H1 (cell line): ENCODE results near the gene GASK1B. TPM values are rescaled to one million over a fixed set of nuclear protein-coding genes. Genes with fewer than 3 reads are reported as not detected.
A peak's percentile ranks its signal among the peaks of the same experiment; 100 is the strongest.

Source experiments
- CTCF ChIA-PET: fragments of 300-600 bp; sonication (Branson Sonifier 250); formaldehyde crosslinking; loops from one replicate; lab custom pipeline; 2021; ENCODE audit not compliant: partially characterized antibody; lab: Charles Lee
- POLR2A ChIA-PET: fragments of 300-600 bp; sonication (Branson Sonifier 250); formaldehyde crosslinking; loops from one replicate; lab custom pipeline; 2021; ENCODE audit warnings: inconsistent platforms; ENCODE audit not compliant: partially characterized antibody; lab: Charles Lee
- DNase-seq, 2 experiments: peaks; one replicate each; pipeline versions ENCODE4 v3.0.0 to v3.0.0-alpha.2; 2010 to 2022; ENCODE audit warnings: low spot score in 2 of 2, low read depth in 1 of 2, mixed read lengths in 1 of 2
- FAIRE-seq: peaks from 2 replicates; lab custom pipeline; 2011; peaks lifted over from hg19 to GRCh38; lab: Jason Lieb, UNC
- H2AFZ ChIP-seq: 2 replicates; pipeline ENCODE4 v1.8.1; 2012; ENCODE audit warnings: low read length, inconsistent platforms
- H2AK5ac ChIP-seq: 2 replicates; pipeline ENCODE4 v1.6.1; 2013; ENCODE audit warnings: low read depth, low read length
- H2BK120ac ChIP-seq: replicated peaks from 2 replicates; pipeline ENCODE3; 2013; ENCODE audit warnings: low read depth, low read length, inconsistent platforms
- H2BK12ac ChIP-seq: 2 replicates; pipeline ENCODE4 v1.6.1; 2013; ENCODE audit warnings: low read depth, low read length
- H2BK15ac ChIP-seq: 2 replicates; pipeline ENCODE4 v1.6.1; 2013; ENCODE audit warnings: low read length
- H2BK20ac ChIP-seq: 2 replicates; pipeline ENCODE4 v1.6.1; 2013; ENCODE audit warnings: low read length
- H2BK5ac ChIP-seq: 2 replicates; pipeline ENCODE4 v1.6.1; 2013; ENCODE audit warnings: low read depth, low read length
- H3K14ac ChIP-seq: 2 replicates; pipeline ENCODE4 v1.6.1; 2013; ENCODE audit warnings: inconsistent platforms; ENCODE audit not compliant: insufficient read length
- H3K18ac ChIP-seq: 2 replicates; pipeline ENCODE4 v1.6.1; 2013; ENCODE audit warnings: low read length; ENCODE audit errors: extremely low read depth
- H3K23ac ChIP-seq: 2 replicates; pipeline ENCODE4 v1.6.1; 2013; ENCODE audit warnings: inconsistent platforms; ENCODE audit not compliant: insufficient read length
- H3K23me2 ChIP-seq: 2 replicates; pipeline ENCODE4 v1.6.1; 2013; ENCODE audit warnings: low read depth, low read length
- H3K27ac ChIP-seq: 2 replicates; pipeline ENCODE4 v1.6.1; 2011; ENCODE audit warnings: low read depth, low read length, inconsistent platforms
- H3K27me3 ChIP-seq, 4 experiments: replicated peaks in 1 of 4; 1 replicate in 1 of 4; 2 replicates in 3 of 4; pipeline versions ENCODE4 v1.6.1 to v1.8.1; 2011 to 2013; ENCODE audit warnings: low read length in 3 of 4, mild to moderate bottlenecking in 3 of 4, inconsistent platforms in 2 of 4, mixed read lengths in 2 of 4, moderate library complexity in 1 of 4; ENCODE audit not compliant: control insufficient read depth in 3 of 4, insufficient read depth in 3 of 4; ENCODE audit errors: extremely low read depth in 1 of 4
- H3K36me3 ChIP-seq, 4 experiments: 2 replicates each; pipeline versions ENCODE4 v1.6.1 to v1.8.1; 2011 to 2013; ENCODE audit warnings: mild to moderate bottlenecking in 4 of 4, low read length in 3 of 4, moderate library complexity in 2 of 4, control low read depth in 1 of 4, inconsistent platforms in 1 of 4; ENCODE audit not compliant: insufficient read depth in 4 of 4, control insufficient read depth in 2 of 4
- H3K4ac ChIP-seq: replicated peaks from 2 replicates; pipeline ENCODE3; 2013; ENCODE audit warnings: low read length, low read depth, mixed read lengths, inconsistent platforms; ENCODE audit not compliant: insufficient read length
- H3K4me1 ChIP-seq, 4 experiments: replicated peaks in 1 of 4; 1 replicate in 1 of 4; 2 replicates in 3 of 4; pipeline versions ENCODE4 v1.6.1 to v1.8.1; 2011 to 2013; ENCODE audit warnings: low read length in 3 of 4, inconsistent platforms in 2 of 4, mixed read lengths in 1 of 4; ENCODE audit not compliant: insufficient read depth in 4 of 4, control insufficient read depth in 3 of 4
- H3K4me2 ChIP-seq, 2 experiments: 2 replicates each; pipeline versions ENCODE4 v1.6.1 to v1.8.1; 2011 to 2013; ENCODE audit warnings: low read depth in 2 of 2, low read length in 2 of 2, control low read depth in 1 of 2, inconsistent platforms in 1 of 2, mild to moderate bottlenecking in 1 of 2; ENCODE audit not compliant: insufficient read depth in 1 of 2
- H3K4me3 ChIP-seq, 4 experiments: fragments of 200-600, 300-600 bp in 1 of 4; sonication (generic), shearing (Covaris generic), sonication (Bioruptor Twin) in 1 of 4; 2 replicates each; pipeline versions ENCODE4 v1.5.1 to v1.8.1; 2011 to 2016; ENCODE audit warnings: low read length in 4 of 4, low read depth in 3 of 4, control low read depth in 2 of 4, inconsistent platforms in 2 of 4, mild to moderate bottlenecking in 2 of 4, mixed read lengths in 1 of 4, moderate library complexity in 1 of 4; ENCODE audit not compliant: insufficient read depth in 2 of 4; ENCODE audit errors: extremely low read depth in 1 of 4
- H3K56ac ChIP-seq: replicated peaks from 2 replicates; pipeline ENCODE3; 2013; ENCODE audit warnings: low read depth, mild to moderate bottlenecking, mixed read lengths, low read length, inconsistent platforms; ENCODE audit not compliant: insufficient read length
- H3K79me1 ChIP-seq: 2 replicates; pipeline ENCODE4 v1.6.1; 2013; ENCODE audit warnings: low read depth, low read length, control low read depth
- H3K79me2 ChIP-seq, 2 experiments: 2 replicates each; pipeline versions ENCODE4 v1.6.1 to v1.8.1; 2012 to 2013; ENCODE audit warnings: low read length in 2 of 2, mild to moderate bottlenecking in 2 of 2, inconsistent platforms in 1 of 2; ENCODE audit not compliant: insufficient read depth in 2 of 2, control insufficient read depth in 1 of 2
- H3K9ac ChIP-seq, 4 experiments: replicated peaks in 1 of 4; 1 replicate in 1 of 4; 2 replicates in 3 of 4; pipeline versions ENCODE4 v1.6.1 to v1.8.1; 2011 to 2013; ENCODE audit warnings: low read depth in 3 of 4, low read length in 3 of 4, control low read depth in 2 of 4, mild to moderate bottlenecking in 2 of 4, moderate library complexity in 2 of 4, inconsistent platforms in 1 of 4; ENCODE audit errors: extremely low read depth in 1 of 4
- H3K9me3 ChIP-seq, 2 experiments: 2 replicates each; pipeline versions ENCODE4 v1.6.1 to v1.8.1; 2012 to 2013; ENCODE audit warnings: mild to moderate bottlenecking in 2 of 2, moderate library complexity in 2 of 2, control low read depth in 1 of 2, inconsistent platforms in 1 of 2, low read depth in 1 of 2, low read length in 1 of 2, mixed read lengths in 1 of 2; ENCODE audit not compliant: insufficient read depth in 2 of 2
- H4K20me1 ChIP-seq, 2 experiments: replicated peaks in 1 of 2; 2 replicates each; pipeline versions ENCODE3 to v1.8.1; 2011 to 2013; ENCODE audit warnings: inconsistent platforms in 2 of 2, low read length in 2 of 2, mild to moderate bottlenecking in 1 of 2; ENCODE audit not compliant: insufficient read depth in 2 of 2, control insufficient read depth in 1 of 2
- H4K5ac ChIP-seq: 2 replicates; pipeline ENCODE4 v1.6.1; 2013; ENCODE audit warnings: low read length, low read depth, mixed read lengths, inconsistent platforms; ENCODE audit not compliant: insufficient read length
- H4K8ac ChIP-seq: 2 replicates; pipeline ENCODE4 v1.8.0; 2013; ENCODE audit warnings: mild to moderate bottlenecking, moderate library complexity, low read length, inconsistent platforms; ENCODE audit not compliant: insufficient read depth; ENCODE audit errors: extremely low read depth
- H4K91ac ChIP-seq: replicated peaks from 2 replicates; pipeline ENCODE3; 2013; ENCODE audit warnings: low read length, mixed read lengths, inconsistent platforms; ENCODE audit not compliant: insufficient read length
- POU5F1 ChIP-seq: IDR thresholded peaks from 2 replicates; pipeline ENCODE4 v1.6.1; 2011; ENCODE audit warnings: low read depth, mild to moderate bottlenecking, low read length, moderate library complexity
- WGBS, 2 experiments: shearing (Covaris generic) in 1 of 2; methylation state at CpG; one replicate each; pipeline versions ENCODE4 v1.1.6 to v1.1.7; 2013 to 2015; ENCODE audit warnings: low lambda C conversion rate in 2 of 2, mixed read lengths in 2 of 2, inconsistent platforms in 1 of 2, low coverage in 1 of 2, missing lambda C conversion rate in 1 of 2; ENCODE audit not compliant: insufficient replicate concordance in 2 of 2, insufficient coverage in 1 of 2, insufficient read length in 1 of 2; ENCODE audit errors: extremely low coverage in 1 of 2, missing lambda C conversion rate in 1 of 2; 5-methylcytosine and 5-hydroxymethylcytosine counted together
- polyA plus RNA-seq, 7 experiments: library from polyadenylated mRNA; depleted of rRNA in 3 of 7; stranded (reverse) in 5 of 7; unstranded in 2 of 7; fragments of >200 nt in 5 of 7; fragments of 200-250 nt in 2 of 7; gene quantifications; 1 replicate in 5 of 7; 2 replicates in 1 of 7; 4 replicates in 1 of 7; pipeline versions ENCODE4 v1.2.1 to v1.2.3, GENCODE V29; 2011 to 2013; ENCODE audit warnings: missing spikeins in 2 of 7, mixed read lengths in 2 of 7
- total RNA-seq: library from RNA; stranded (reverse); fragmentation: NEBNext Ultra II Directional; extraction: Animal tissue kit (Norgen Biotek cat#: 25700); gene quantifications from 2 replicates; pipeline ENCODE4 v1.2.1, GENCODE V29; 2021

The GASK1B gene
- total and polyA plus RNA-seq, 2 of the 8 experiments (the other 6 are each of a cell fraction or from before 2014, with no cell fraction given), result not detected

DNA sequence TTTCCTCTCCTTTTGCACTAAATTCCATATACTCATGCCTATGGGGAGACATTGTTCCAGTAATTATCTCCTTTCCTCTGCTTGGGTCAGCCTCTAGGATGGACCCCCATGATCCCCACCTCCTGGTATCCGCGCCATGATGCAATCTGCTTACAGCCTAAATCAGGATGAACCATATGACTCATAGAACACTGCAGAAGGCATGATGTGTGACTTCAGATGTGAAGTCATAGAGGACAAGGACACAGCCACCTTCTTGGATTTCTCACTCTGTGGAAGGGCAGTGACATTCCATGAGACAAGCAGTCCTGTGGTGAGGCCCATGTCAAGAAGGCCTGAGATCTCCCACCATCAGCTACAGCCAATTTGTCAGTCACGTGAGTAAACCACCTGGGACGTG lies 28.5 kb upstream of the GASK1B start:
- Histone ChIP-seq H2AFZ (0 out of 2 replicates have a peak overlapping the region, but pooled peaks have one; percentile 4), H3K27me3 (no peaks in the 10 kb centered on the region), H3K23me2 (no peaks in the 10 kb centered on the region), H3K9me3 (no peaks in the 10 kb centered on the region), H3K79me1 (no peaks in the 10 kb centered on the region), H4K5ac (no peak overlapping the region), H3K79me2 (no peaks in the 10 kb centered on the region), H4K8ac (no peak overlapping the region), H2BK20ac (no peak overlapping the region), H3K4me3 (no peak overlapping the region), H2BK120ac (no peak overlapping the region), H2BK5ac (no peak overlapping the region), H3K4ac (no peak overlapping the region), H3K18ac (no peak overlapping the region), H3K9ac (no peak overlapping the region), H2BK12ac (no peak overlapping the region), H2AK5ac (no peak overlapping the region), H3K36me3 (no peaks in the 10 kb centered on the region), H3K23ac (no peak overlapping the region), H3K27ac (no peak overlapping the region), H2BK15ac (no peak overlapping the region), H3K4me2 (no peak overlapping the region), H3K4me1 (no peaks in the 10 kb centered on the region), H3K14ac (no peak overlapping the region), H4K91ac (no peak overlapping the region), H3K56ac (no peak overlapping the region), H4K20me1 (no peaks in the 10 kb centered on the region)
- TF ChIP-seq POU5F1, result no peak
- WGBS, 2 experiments, result 88% methylated on average over 4 of the region's 4 CpGs; no CpG with 5 or more reads in 1 of the 2 experiments
- ChIA-PET POLR2A (interaction anchor here (0.6 kb wide), 1 partner anchor 33 kb away, joined by 3 read pairs; no protein-coding TSS in a partner anchor), CTCF (interaction anchor here (1.0 to 2.7 kb wide), 3 partner anchors 8 to 36 kb away, joined by 3 to 19 read pairs (median 3); no protein-coding TSS in a partner anchor)
- FAIRE-seq (no peak), DNase-seq (no peak)
